Measurements from ENCODE around the gene ATP10A. TPM values are rescaled to one million over a fixed set of nuclear protein-coding genes. Genes with fewer than 3 reads are reported as not detected.

Gene ATP10A
- total and polyA plus RNA-seq, 5 donors from 2014 or later, result 2.8 to 16.1 (median 5.5) TPM

- Histone ChIP-seq H3K27ac (ENCODE audit: insufficient read depth, low read length, poor library complexity, severe bottlenecking) (peak overlapping the region; percentile 85), H3K4me1 (ENCODE audit: control insufficient read depth, insufficient read depth, low read length, poor library complexity, severe bottlenecking) (peaks cover 36% of the 10 kb centered on the region), H3K36me3 (ENCODE audit: control insufficient read depth, insufficient read depth, low read length) (no peaks in the 10 kb centered on the region), H3K27me3 (ENCODE audit: control insufficient read depth, insufficient read depth, low read length) (no peaks in the 10 kb centered on the region), H3K9me3 (ENCODE audit: control insufficient read depth in 2 of 2, low read length in 2 of 2) (no peaks in the 10 kb centered on the region), H3K4me3 (ENCODE audit: low read depth, low read length) (peak overlapping the region; percentile 4)
- Mint-ChIP-seq H3K27me3 (peaks cover 4% of the 10 kb centered on the region), H3K4me3 (peak overlapping the region in 3 of 4 donors; percentile 67 to 75 (median 74)), H3K4me1 (peaks cover 35 to 89% (median 69%) of the 10 kb centered on the region in 4 donors), H3K36me3 (peaks cover 12% of the 10 kb centered on the region), H3K9me3 (no peaks in the 10 kb centered on the region), H3K27ac (peak overlapping the region; percentile 88 to 100 (median 92))
- ATAC-seq (ENCODE audit: low read depth in 2 of 2) (no peak), DNase-seq (no peak)
These were observed 11.1 kb downstream of the ATP10A start for GRCh38 chr15:25852027-25852426.

- H3K9me3 Mint-ChIP-seq, result no peaks in the 10 kb centered on the region
- ATAC-seq (ENCODE audit: low read depth in 2 of 2) (peak; percentile 49 to 57), DNase-seq (peak; percentile 52 to 91 (median 70))
- no peaks in the 10 kb centered on the region for H3K36me3 ChIP-seq (ENCODE audit: control insufficient read depth, insufficient read depth, low read length)
- peaks cover 50% of the 10 kb centered on the region for H3K4me1 ChIP-seq (ENCODE audit: control insufficient read depth, insufficient read depth, low read length, poor library complexity, severe bottlenecking)
- peaks cover 42 to 89% (median 71%) of the 10 kb centered on the region in 4 donors for H3K4me1 Mint-ChIP-seq
- peaks cover 4% of the 10 kb centered on the region for H3K27me3 Mint-ChIP-seq
- no peaks in the 10 kb centered on the region for H3K27me3 ChIP-seq (ENCODE audit: control insufficient read depth, insufficient read depth, low read length)
- peak overlapping the region; percentile 92 to 99 (median 96) for H3K4me3 Mint-ChIP-seq
- H3K27ac ChIP-seq (ENCODE audit: insufficient read depth, low read length, poor library complexity, severe bottlenecking), result peak overlapping the region; percentile 85
- no peaks in the 10 kb centered on the region for H3K9me3 ChIP-seq (ENCODE audit: control insufficient read depth in 2 of 2, low read length in 2 of 2)
- peaks cover 4% of the 10 kb centered on the region for H3K36me3 Mint-ChIP-seq
- H3K27ac Mint-ChIP-seq, result peak overlapping the region; percentile 92 to 100 (median 98)
- H3K4me3 ChIP-seq (ENCODE audit: low read depth, low read length), result peak overlapping the region; percentile 71
These were observed 12.7 kb downstream of the ATP10A start for GRCh38 chr15:25850154-25851111.

GRCh38 chr15:25849157-25849921 is 13.8 kb downstream of the ATP10A start:
- H3K27me3 Mint-ChIP-seq, result peaks cover 4% of the 10 kb centered on the region

GRCh38 chr15:25848784-25849156 is 14.4 kb downstream of the ATP10A start:
- H3K4me1 Mint-ChIP-seq, result peaks cover 37 to 86% (median 69%) of the 10 kb centered on the region in 4 donors
- peak overlapping the region; percentile 85 for H3K27ac ChIP-seq (ENCODE audit: insufficient read depth, low read length, poor library complexity, severe bottlenecking)
- H3K4me3 Mint-ChIP-seq, result peak overlapping the region; percentile 92 to 99 (median 96)
- H3K4me3 ChIP-seq (ENCODE audit: low read depth, low read length), result no peak overlapping the region
- peaks cover 4% of the 10 kb centered on the region for H3K27me3 Mint-ChIP-seq
- H3K9me3 ChIP-seq (ENCODE audit: control insufficient read depth in 2 of 2, low read length in 2 of 2), result no peaks in the 10 kb centered on the region
- DNase-seq (no peak), ATAC-seq (ENCODE audit: low read depth in 2 of 2) (no peak)
- no peaks in the 10 kb centered on the region for H3K27me3 ChIP-seq (ENCODE audit: control insufficient read depth, insufficient read depth, low read length)
- H3K4me1 ChIP-seq (ENCODE audit: control insufficient read depth, insufficient read depth, low read length, poor library complexity, severe bottlenecking), result peaks cover 58% of the 10 kb centered on the region
- no peaks in the 10 kb centered on the region for H3K9me3 Mint-ChIP-seq
- H3K36me3 Mint-ChIP-seq, result no peaks in the 10 kb centered on the region
- H3K36me3 ChIP-seq (ENCODE audit: control insufficient read depth, insufficient read depth, low read length), result no peaks in the 10 kb centered on the region
- H3K27ac Mint-ChIP-seq, result peak overlapping the region; percentile 92 to 94 (median 93)

More at GRCh38 chr15:25849157-25849921, 13.8 kb downstream of the ATP10A start:
- Mint-ChIP-seq H3K27ac (peak overlapping the region; percentile 92 to 100 (median 94)), H3K36me3 (peaks cover 4% of the 10 kb centered on the region), H3K4me1 (peaks cover 41 to 87% (median 70%) of the 10 kb centered on the region in 4 donors), H3K9me3 (no peaks in the 10 kb centered on the region), H3K4me3 (peak overlapping the region; percentile 92 to 99 (median 96))
- Histone ChIP-seq H3K27me3 (ENCODE audit: control insufficient read depth, insufficient read depth, low read length) (no peaks in the 10 kb centered on the region), H3K9me3 (ENCODE audit: control insufficient read depth in 2 of 2, low read length in 2 of 2) (no peaks in the 10 kb centered on the region), H3K36me3 (ENCODE audit: control insufficient read depth, insufficient read depth, low read length) (no peaks in the 10 kb centered on the region), H3K4me3 (ENCODE audit: low read depth, low read length) (peak overlapping the region; percentile 49), H3K27ac (ENCODE audit: insufficient read depth, low read length, poor library complexity, severe bottlenecking) (peak overlapping the region; percentile 85), H3K4me1 (ENCODE audit: control insufficient read depth, insufficient read depth, low read length, poor library complexity, severe bottlenecking) (peaks cover 56% of the 10 kb centered on the region)
- DNase-seq, result no peak
- no peak for ATAC-seq (ENCODE audit: low read depth in 2 of 2)

GRCh38 chr15:25848325-25848724 is 14.8 kb downstream of the ATP10A start:
- no peaks in the 10 kb centered on the region for H3K9me3 Mint-ChIP-seq
- peaks cover 37 to 84% (median 68%) of the 10 kb centered on the region in 4 donors for H3K4me1 Mint-ChIP-seq
- Histone ChIP-seq H3K4me3 (ENCODE audit: low read depth, low read length) (no peak overlapping the region), H3K27me3 (ENCODE audit: control insufficient read depth, insufficient read depth, low read length) (no peaks in the 10 kb centered on the region), H3K36me3 (ENCODE audit: control insufficient read depth, insufficient read depth, low read length) (no peaks in the 10 kb centered on the region), H3K27ac (ENCODE audit: insufficient read depth, low read length, poor library complexity, severe bottlenecking) (peak overlapping the region; percentile 85), H3K9me3 (ENCODE audit: control insufficient read depth in 2 of 2, low read length in 2 of 2) (no peaks in the 10 kb centered on the region), H3K4me1 (ENCODE audit: control insufficient read depth, insufficient read depth, low read length, poor library complexity, severe bottlenecking) (peaks cover 54% of the 10 kb centered on the region)
- H3K27me3 Mint-ChIP-seq, result peaks cover 4% of the 10 kb centered on the region
- peak overlapping the region in 2 of 3 donors; percentile 63 to 92 for H3K27ac Mint-ChIP-seq
- H3K4me3 Mint-ChIP-seq, result peak overlapping the region in 2 of 4 donors; percentile 43 to 92
- DNase-seq (no peak), ATAC-seq (ENCODE audit: low read depth in 2 of 2) (no peak)
- H3K36me3 Mint-ChIP-seq, result no peaks in the 10 kb centered on the region

DNA sequence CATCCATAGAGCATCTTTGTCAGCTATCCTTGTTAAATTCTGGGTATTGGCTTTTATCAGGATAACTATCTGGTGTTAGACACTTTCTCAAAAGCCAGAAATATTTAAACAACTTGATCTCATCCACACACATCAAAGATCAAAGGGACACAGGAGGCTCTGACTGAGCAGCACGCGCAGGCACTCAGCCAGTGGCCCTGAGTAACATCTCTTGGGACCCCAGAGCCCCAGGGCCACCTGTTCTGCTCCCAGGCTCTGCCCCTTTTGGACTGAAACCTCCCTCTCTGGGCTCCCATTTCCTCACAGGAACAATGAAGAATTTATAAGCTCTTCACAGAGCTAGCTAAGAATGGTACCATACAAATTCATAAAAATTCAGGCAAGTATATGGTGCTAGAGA is 16.1 kb downstream of the ATP10A start:
- no peaks in the 10 kb centered on the region for H3K9me3 ChIP-seq (ENCODE audit: control insufficient read depth in 2 of 2, low read length in 2 of 2)
- peak overlapping the region; percentile 61 for H3K27ac ChIP-seq (ENCODE audit: insufficient read depth, low read length, poor library complexity, severe bottlenecking)
- Mint-ChIP-seq H3K4me1 (peaks cover 32 to 77% (median 55%) of the 10 kb centered on the region in 4 donors), H3K9me3 (peaks cover 0 to 3% (median 0%) of the 10 kb centered on the region in 7 donors), H3K36me3 (no peaks in the 10 kb centered on the region), H3K27me3 (peaks cover 4% of the 10 kb centered on the region), H3K4me3 (peak overlapping the region; percentile 3 to 75 (median 50)), H3K27ac (peak overlapping the region; percentile 93 to 95 (median 95))
- peaks cover 48% of the 10 kb centered on the region for H3K4me1 ChIP-seq (ENCODE audit: control insufficient read depth, insufficient read depth, low read length, poor library complexity, severe bottlenecking)
- H3K27me3 ChIP-seq (ENCODE audit: control insufficient read depth, insufficient read depth, low read length), result no peaks in the 10 kb centered on the region
- no peaks in the 10 kb centered on the region for H3K36me3 ChIP-seq (ENCODE audit: control insufficient read depth, insufficient read depth, low read length)
- no peak overlapping the region for H3K4me3 ChIP-seq (ENCODE audit: low read depth, low read length)
- DNase-seq, result peak in 1 of 3 donors; percentile 34
- no peak for ATAC-seq (ENCODE audit: low read depth in 2 of 2)

DNA sequence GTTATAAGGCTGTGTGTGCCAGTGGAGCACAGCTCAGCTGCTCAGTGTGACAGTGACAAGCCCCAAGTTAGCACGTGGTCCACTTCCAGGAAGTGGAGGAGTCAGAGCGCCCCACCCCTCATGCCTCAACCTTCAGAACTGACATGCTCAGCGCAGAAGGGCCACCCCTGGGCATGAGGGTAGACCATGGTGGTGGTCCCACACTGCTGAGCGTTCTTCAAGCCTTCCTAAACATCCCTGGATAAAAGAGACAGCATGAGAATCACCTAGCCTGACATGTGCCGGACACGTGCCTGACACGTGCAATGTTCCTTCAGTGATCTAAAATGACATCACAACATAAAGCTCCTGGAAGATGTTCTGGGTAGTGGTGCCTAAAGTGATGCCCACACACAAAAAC is 16.8 kb downstream of the ATP10A start:
- Mint-ChIP-seq H3K9me3 (peaks cover 0 to 3% (median 0%) of the 10 kb centered on the region in 7 donors), H3K4me3 (peak overlapping the region; percentile 60 to 87 (median 71)), H3K4me1 (peaks cover 32 to 71% (median 51%) of the 10 kb centered on the region in 4 donors), H3K27me3 (peaks cover 4% of the 10 kb centered on the region), H3K36me3 (no peaks in the 10 kb centered on the region), H3K27ac (peak overlapping the region; percentile 93 to 96 (median 95))
- H3K27me3 ChIP-seq (ENCODE audit: control insufficient read depth, insufficient read depth, low read length), result no peaks in the 10 kb centered on the region
- no peaks in the 10 kb centered on the region for H3K36me3 ChIP-seq (ENCODE audit: control insufficient read depth, insufficient read depth, low read length)
- peak; percentile 79 to 84 for ATAC-seq (ENCODE audit: low read depth in 2 of 2)
- peaks cover 48% of the 10 kb centered on the region for H3K4me1 ChIP-seq (ENCODE audit: control insufficient read depth, insufficient read depth, low read length, poor library complexity, severe bottlenecking)
- no peak overlapping the region for H3K4me3 ChIP-seq (ENCODE audit: low read depth, low read length)
- H3K9me3 ChIP-seq (ENCODE audit: control insufficient read depth in 2 of 2, low read length in 2 of 2), result no peaks in the 10 kb centered on the region
- peak overlapping the region; percentile 61 for H3K27ac ChIP-seq (ENCODE audit: insufficient read depth, low read length, poor library complexity, severe bottlenecking)
- peak in 2 of 3 donors; percentile 60 to 87 for DNase-seq
